Lung (tissue), 12 donors: ENCODE results near the gene PANX1. TPM values are rescaled to one million over a fixed set of nuclear protein-coding genes. Genes with fewer than 3 reads are reported as not detected.

Source experiments
- ATAC-seq: fragments of 200-7000 bp; cut with Tn5 transposase; one replicate; pipeline ENCODE4 v1.9.1; 2020; ENCODE audit warnings: moderate number of reproducible peaks; ENCODE audit not compliant: insufficient read depth, low FRiP score
- DNase-seq, 3 donors: peaks; one replicate each; pipeline ENCODE4 v3.0.0-alpha.2; 2013 to 2017
- H3K27ac ChIP-seq, 2 donors: one replicate each; pipeline ENCODE4 v1.5.1; 2013; ENCODE audit warnings: mild to moderate bottlenecking in 2 of 2, moderate library complexity in 2 of 2, control low read depth in 1 of 2, inconsistent platforms in 1 of 2, low read depth in 1 of 2, low read length in 1 of 2
- H3K27me3 ChIP-seq, 3 donors: one replicate each; pipeline ENCODE4 v1.5.1; 2013; ENCODE audit warnings: low read length in 2 of 3; ENCODE audit not compliant: control insufficient read depth in 3 of 3, insufficient read depth in 3 of 3
- H3K36me3 ChIP-seq, 4 donors: one replicate each; pipeline ENCODE4 v1.5.1; 2013; ENCODE audit warnings: low read length in 4 of 4, mild to moderate bottlenecking in 1 of 4, moderate library complexity in 1 of 4; ENCODE audit not compliant: control insufficient read depth in 4 of 4, insufficient read depth in 4 of 4
- H3K4me1 ChIP-seq, 5 donors: one replicate each; pipeline ENCODE4 v1.5.1; 2013; ENCODE audit warnings: low read length in 5 of 5, mild to moderate bottlenecking in 2 of 5, moderate library complexity in 1 of 5; ENCODE audit not compliant: control insufficient read depth in 5 of 5, insufficient read depth in 5 of 5
- H3K4me3 ChIP-seq: one replicate; pipeline ENCODE4 v1.5.1; 2013; ENCODE audit warnings: mild to moderate bottlenecking, control low read depth, moderate library complexity
- H3K9ac ChIP-seq, 2 donors: one replicate each; pipeline ENCODE4 v1.5.1; 2013; ENCODE audit warnings: low read length in 2 of 2, control low read depth in 1 of 2; ENCODE audit not compliant: insufficient read depth in 1 of 2
- H3K9me3 ChIP-seq, 4 donors: one replicate each; pipeline ENCODE4 v1.5.1; 2013; ENCODE audit warnings: low read length in 3 of 4, mild to moderate bottlenecking in 1 of 4, moderate library complexity in 1 of 4; ENCODE audit not compliant: control insufficient read depth in 4 of 4, insufficient read depth in 3 of 4
- CTCF ChIP-seq: IDR thresholded peaks from 2 replicates; pipeline ENCODE4 v1.5.1; 2012; ENCODE audit warnings: mild to moderate bottlenecking; ENCODE audit errors: control extremely low read depth, extremely low read depth
- WGBS, 2 donors: extraction: QIAGEN DNeasy Blood & Tissue Kit; methylation state at CpG; one replicate each; pipeline ENCODE4 v1.1.7; 2013; 5-methylcytosine and 5-hydroxymethylcytosine counted together
- polyA plus RNA-seq, 2 donors: library from polyadenylated mRNA; stranded (reverse); fragments of 200-250 nt; gene quantifications; one replicate each; pipeline ENCODE4 v1.2.1, GENCODE V29; 2013
- total RNA-seq, 2 donors: library from RNA; depleted of rRNA in 1 of 2; stranded (reverse); fragments of >200 nt in 1 of 2; gene quantifications; one replicate each; pipeline ENCODE4 v1.2.1, GENCODE V29; 2014 to 2021
- donor health status: control.
- donor health status: control.
- donor health status: Bipolar disorder and iron deficiency.
- donor health status: healthy.
- donor health status: DM: yes; HTN: yes; CAD: no.

Gene PANX1
- total and polyA plus RNA-seq, 4 donors = 5.9 to 25.7 (median 19.0) TPM

GRCh38 chr11:94151903-94152677, 23.4 kb downstream of the PANX1 start:
- no peaks in the 10 kb centered on the region for H3K27me3 ChIP-seq

DNA sequence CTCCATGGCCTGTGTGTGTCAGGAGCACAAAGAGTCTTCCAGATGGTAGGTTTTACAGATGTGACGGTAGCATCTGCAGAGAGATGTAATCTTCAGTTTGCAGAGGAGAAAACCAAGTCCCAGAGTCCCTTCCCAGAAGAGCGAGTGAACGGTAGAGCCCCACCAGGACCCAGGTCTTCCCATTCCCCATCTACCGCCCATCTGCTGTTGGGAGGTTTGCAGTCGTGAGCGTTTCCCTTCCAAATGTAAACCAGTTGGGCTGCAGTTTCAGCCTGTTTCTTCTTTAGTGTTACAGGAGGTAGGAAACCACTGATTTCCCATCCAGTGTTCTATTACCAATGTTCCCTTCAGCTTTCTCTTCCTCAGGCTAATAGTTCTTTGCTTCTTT, 24.0 kb downstream of the PANX1 start:
- TF ChIP-seq CTCF = no peak
- Histone ChIP-seq H3K27me3 (no peaks in the 10 kb centered on the region), H3K36me3 (peaks cover 0 to 4% (median 3%) of the 10 kb centered on the region in 4 donors), H3K9me3 (no peaks in the 10 kb centered on the region), H3K4me3 (no peak overlapping the region), H3K4me1 (peaks cover 0 to 28% (median 14%) of the 10 kb centered on the region in 5 donors), H3K9ac (no peak overlapping the region), H3K27ac (peak overlapping the region in 1 of 2 donors; percentile 35)
- ATAC-seq (no peak), DNase-seq (no peak)
- whole genome bisulfite sequencing, 2 donors = 90 to 92% methylated on average over 6 of the region's 6 CpGs

More at GRCh38 chr11:94151903-94152677, 23.4 kb downstream of the PANX1 start:
- no peak for DNase-seq
- WGBS, 2 donors = 92 to 93% methylated on average over 6 of the region's 6 CpGs
- H3K4me3 ChIP-seq = no peak overlapping the region
- no peak for TF ChIP-seq CTCF
- no peaks in the 10 kb centered on the region for H3K9me3 ChIP-seq
- H3K4me1 ChIP-seq = peaks cover 0 to 28% (median 15%) of the 10 kb centered on the region in 5 donors
- H3K36me3 ChIP-seq = peaks cover 0 to 4% (median 3%) of the 10 kb centered on the region in 4 donors
- peak; percentile 90 for ATAC-seq
- H3K9ac ChIP-seq = no peak overlapping the region
- peak overlapping the region in 1 of 2 donors; percentile 45 for H3K27ac ChIP-seq

DNA sequence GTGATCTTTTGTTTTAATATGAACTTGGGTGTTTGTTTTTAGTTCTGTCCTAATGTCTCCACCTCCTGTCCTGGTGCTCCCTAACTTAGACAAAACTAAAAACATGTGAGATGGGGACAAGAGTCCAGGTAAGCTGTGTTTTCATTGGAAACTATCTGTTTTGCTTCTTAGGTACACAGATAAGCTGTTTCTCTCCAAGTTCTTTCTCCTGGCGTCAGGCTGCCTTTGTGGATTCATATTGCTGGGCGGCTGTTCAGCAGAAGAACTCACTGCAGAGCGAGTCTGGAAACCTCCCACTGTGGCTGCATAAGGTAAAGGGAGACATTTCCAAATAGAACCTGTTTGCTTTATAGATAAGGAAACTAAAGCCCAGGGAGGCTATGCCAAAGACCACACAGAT, 24.7 kb downstream of the PANX1 start:
- 92 to 93% methylated on average over 3 of the region's 3 CpGs for WGBS, 2 donors
- no peaks in the 10 kb centered on the region for H3K27me3 ChIP-seq
- no peak for DNase-seq
- TF ChIP-seq CTCF = no peak
- peaks cover 0 to 28% (median 14%) of the 10 kb centered on the region in 5 donors for H3K4me1 ChIP-seq
- no peaks in the 10 kb centered on the region for H3K9me3 ChIP-seq
- H3K36me3 ChIP-seq = peaks cover 0 to 4% (median 3%) of the 10 kb centered on the region in 4 donors
- no peak overlapping the region for H3K9ac ChIP-seq
- ATAC-seq = no peak
- H3K4me3 ChIP-seq = no peak overlapping the region
- H3K27ac ChIP-seq = no peak overlapping the region
